ENCODE data around the gene OR10G8.

OR10G8 gene

DNA sequence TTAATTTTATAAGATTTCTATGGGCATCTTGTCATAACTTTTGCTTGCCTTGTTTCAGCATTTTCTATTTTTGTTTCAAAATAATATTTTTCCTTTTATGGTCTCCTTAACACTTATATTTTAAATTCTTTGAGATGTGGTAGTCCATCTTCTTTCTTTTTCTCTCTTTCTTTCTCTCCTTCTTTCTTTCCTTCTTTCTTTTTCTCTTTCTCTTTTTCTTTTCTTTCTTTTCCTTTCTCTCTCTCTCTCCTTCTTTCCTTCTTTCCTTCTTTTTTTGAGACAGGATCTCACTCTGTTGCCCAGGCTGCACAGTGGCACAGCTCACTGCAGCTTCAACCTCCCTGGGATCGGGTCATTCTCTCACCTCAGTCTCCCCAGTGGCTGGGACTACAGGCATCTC lies 50.7 kb downstream of the OR10G8 start:
- no peak for DNase-seq (ENCODE audit: low read depth in 2 of 2)

DNA sequence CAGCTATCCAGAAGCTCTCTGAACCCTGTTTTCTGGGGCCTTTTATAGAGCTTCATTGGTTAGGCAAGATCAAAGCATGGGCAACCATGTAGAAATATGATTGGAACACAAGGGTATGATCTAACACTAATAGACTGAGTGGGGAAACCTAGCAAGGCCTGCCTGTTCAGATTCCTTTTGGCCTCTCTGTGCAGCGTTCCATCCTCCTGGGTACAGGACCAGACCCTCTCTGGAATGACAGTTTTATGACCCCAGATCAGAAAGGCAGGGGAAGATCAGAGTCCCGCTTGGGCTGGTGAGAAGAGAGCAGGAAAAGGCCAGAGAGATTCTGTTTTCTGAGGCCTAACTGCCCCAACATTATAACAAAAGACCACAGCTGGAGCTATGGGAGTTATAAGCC lies 52.0 kb downstream of the OR10G8 start:
- no peak for DNase-seq (ENCODE audit: low read depth in 2 of 2)

DNA sequence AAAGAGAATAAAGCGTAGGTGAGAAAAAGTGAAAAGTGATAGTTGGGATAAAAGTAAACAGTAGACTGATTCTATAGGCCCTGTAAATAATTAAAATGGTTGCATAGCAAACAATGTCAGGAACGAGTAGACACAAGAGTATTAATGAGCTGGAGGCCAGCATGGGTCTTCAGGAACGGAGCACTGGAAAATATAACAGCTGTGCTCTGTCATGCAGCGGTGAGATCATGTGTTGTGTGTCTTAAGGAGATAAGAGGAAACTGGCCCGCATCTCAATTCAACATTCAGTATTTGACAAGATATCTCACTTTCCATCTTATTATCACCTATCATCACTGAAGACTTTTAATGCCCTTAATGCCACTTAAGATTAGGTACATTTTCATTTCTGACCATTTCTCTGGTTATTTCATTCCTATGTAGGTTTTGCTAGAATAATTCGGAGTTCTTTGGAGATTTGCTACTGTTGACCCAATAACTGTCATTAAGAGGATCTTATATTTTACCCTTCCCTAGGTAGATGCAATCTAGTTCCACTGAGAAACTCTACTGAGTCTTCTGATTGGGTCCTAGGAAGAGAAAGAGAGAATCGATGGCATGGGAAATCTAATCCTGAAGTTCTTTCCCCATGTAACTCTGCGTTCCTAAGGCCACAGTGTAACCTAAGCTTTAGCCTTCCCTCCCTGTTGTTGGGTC lies 53.2 kb downstream of the OR10G8 start:
- DNase-seq (ENCODE audit: low read depth in 2 of 2), result no peak
